A549 (cell line): ENCODE measurements around the gene CD8B. TPM values are rescaled to one million over a fixed set of nuclear protein-coding genes. Genes with fewer than 3 reads are reported as not detected.

Experiments
- ATAC-seq, 2 experiments: fragments of 200-7000 bp in 1 of 2; fragments of >200 bp in 1 of 2; cut with Nextera tagmentation in 1 of 2; cut with Tn5 transposase in 1 of 2; 3 replicates each; pipeline versions ENCODE4 v1.8.0 to v1.9.1; 2018 to 2020; ENCODE audit warnings: mild to moderate bottlenecking in 1 of 2, moderate library complexity in 1 of 2
- CTCF ChIA-PET: fragments of 300-600 bp; sonication (Branson Sonifier 250); formaldehyde crosslinking; extraction: SDS; loops from one replicate; lab custom pipeline; 2021; ENCODE audit warnings: antibody characterized with exemption, inconsistent platforms; lab: Yijun Ruan, JAX
- POLR2A ChIA-PET: fragments of 350-600 bp; formaldehyde crosslinking; extraction: SDS; loops from one replicate; lab custom pipeline; 2021; ENCODE audit warnings: antibody characterized with exemption, inconsistent platforms; lab: Yijun Ruan, JAX
- DNase-seq, 2 experiments: peaks; one replicate each; pipeline versions ENCODE4 v3.0.0 to v3.0.0-alpha.2; 2011 to 2016; ENCODE audit warnings: low read depth in 1 of 2, low spot score in 1 of 2
- FAIRE-seq: peaks from 2 replicates; lab custom pipeline; 2011; peaks lifted over from hg19 to GRCh38; lab: Jason Lieb, UNC
- H3K27ac ChIP-seq, 2 experiments: fragments of >200 bp; sonication (Bioruptor Twin); formaldehyde crosslinking; 3 replicates each; pipeline ENCODE4 v1.5.1; 2016 to 2017
- H3K4me1 ChIP-seq: fragments of >200 bp; sonication (Bioruptor Twin); formaldehyde crosslinking; 3 replicates; pipeline ENCODE4 v1.6.1; 2016
- H3K4me2 ChIP-seq: fragments of >200 bp; sonication (Bioruptor Twin); formaldehyde crosslinking; 3 replicates; pipeline ENCODE4 v1.6.1; 2016
- H3K4me3 ChIP-seq: fragments of >200 bp; sonication (Bioruptor Twin); formaldehyde crosslinking; 3 replicates; pipeline ENCODE4 v1.5.1; 2016
- H3K9me3 ChIP-seq: fragments of >200 bp; sonication (Bioruptor Twin); formaldehyde crosslinking; 3 replicates; pipeline ENCODE4 v1.6.1; 2016
- EHMT2 ChIP-seq: fragments of 200-600 bp; sonication (generic); IDR thresholded peaks from 2 replicates; pipeline ENCODE4 v1.6.1; 2016; ENCODE audit warnings: antibody characterized with exemption, low read depth, mild to moderate bottlenecking, moderate library complexity
- FOSB ChIP-seq: fragments of 250-450 bp; sonication (Bioruptor Pico); IDR thresholded peaks from 2 replicates; pipeline ENCODE4 v1.5.0; 2020; ENCODE audit warnings: mild to moderate bottlenecking, moderate library complexity
- FOSL2 ChIP-seq, 2 experiments: fragments of 450-650 bp in 1 of 2; fragments of >200 bp in 1 of 2; sonication (Bioruptor Twin) in 1 of 2; formaldehyde crosslinking; IDR thresholded peaks; 2 replicates each; pipeline versions ENCODE4 v1.5.0 to v1.6.1; 2016 to 2020; ENCODE audit warnings: mild to moderate bottlenecking in 1 of 2, moderate library complexity in 1 of 2
- HOXA7 ChIP-seq: fragments of 250-450 bp; sonication (Bioruptor Pico); IDR thresholded peaks from 2 replicates; pipeline ENCODE4 v1.5.0; 2020; ENCODE audit warnings: mild to moderate bottlenecking, moderate library complexity
- KDM1A ChIP-seq: fragments of 200-600 bp; sonication (generic); IDR thresholded peaks from 2 replicates; pipeline ENCODE4 v1.6.1; 2016; ENCODE audit warnings: low read depth, mild to moderate bottlenecking
- KDM5A ChIP-seq: fragments of 200-600 bp; sonication (generic); IDR thresholded peaks from 2 replicates; pipeline ENCODE4 v1.6.1; 2016; ENCODE audit warnings: antibody characterized with exemption, mild to moderate bottlenecking
- MAFK ChIP-seq: fragments of 450-650 bp; IDR thresholded peaks from 2 replicates; pipeline ENCODE4 v1.6.1; 2014; ENCODE audit not compliant: partially characterized antibody
- NR3C1 ChIP-seq: fragments of >200 bp; sonication (Bioruptor Twin); formaldehyde crosslinking; IDR thresholded peaks from 3 replicates; pipeline ENCODE4 v1.6.1; 2017
- POLR2AphosphoS2 ChIP-seq: conservative IDR thresholded peaks from 2 replicates; pipeline ENCODE4 v1.6.1; 2012; ENCODE audit warnings: low read length, improper control_type of control experiment, inconsistent platforms
- SMC3 ChIP-seq: fragments of >200 bp; sonication (Bioruptor Twin); formaldehyde crosslinking; IDR thresholded peaks from 3 replicates; pipeline ENCODE4 v1.6.1; 2018; ENCODE audit warnings: inconsistent platforms
- SREBF2 ChIP-seq: fragments of 450-650 bp; IDR thresholded peaks from 2 replicates; pipeline ENCODE4 v1.6.1; 2014; ENCODE audit warnings: mild to moderate bottlenecking, moderate library complexity
- TP53 ChIP-seq: fragments of 250-450 bp; sonication (Bioruptor Pico); IDR thresholded peaks from 2 replicates; pipeline ENCODE4 v1.5.0; 2021; ENCODE audit warnings: mild to moderate bottlenecking, moderate library complexity
- ZNF302 ChIP-seq: fragments of 250-450 bp; sonication (Bioruptor Pico); IDR thresholded peaks from 2 replicates; pipeline ENCODE4 v1.9.0; 2021; ENCODE audit warnings: inconsistent platforms, mild to moderate bottlenecking, moderate library complexity
- WGBS: methylation state at CpG from one replicate; pipeline ENCODE4 v1.1.6; 2017; ENCODE audit errors: missing lambda C conversion rate; 5-methylcytosine and 5-hydroxymethylcytosine counted together
- polyA plus RNA-seq, 4 experiments: library from polyadenylated mRNA; depleted of rRNA in 3 of 4; stranded (reverse); fragments of >200 nt; fragmentation: RNase III in 1 of 4; extraction: RNeasy Plus Mini Kit Qiagen cat#74134 plus additional on column Dnase treatment in 1 of 4; gene quantifications; 2 replicates in 3 of 4; 3 replicates in 1 of 4; pipeline ENCODE4 v1.2.3, GENCODE V29; 2011 to 2017
- TF ChIP-seq, protein P1 (sequence below): fragments of >200 bp; sonication (Bioruptor Twin); formaldehyde crosslinking; IDR thresholded peaks from 3 replicates; pipeline ENCODE4 v1.5.1; 2016
- TF ChIP-seq, protein P2 (sequence below): fragments of 200-600 bp; sonication (generic); IDR thresholded peaks from 2 replicates; pipeline ENCODE4 v1.6.1; 2016; ENCODE audit warnings: antibody characterized with exemption, mild to moderate bottlenecking, moderate library complexity
- TF ChIP-seq, protein P3 (sequence below): fragments of 250-450 bp; sonication (Bioruptor Pico); IDR thresholded peaks from 2 replicates; pipeline ENCODE4 v1.5.0; 2021; ENCODE audit warnings: mild to moderate bottlenecking, moderate library complexity, borderline replicate concordance

Gene CD8B
- polyA plus RNA-seq, 2 of the 4 experiments (the other 2 are of a cell fraction), result not detected

DNA sequence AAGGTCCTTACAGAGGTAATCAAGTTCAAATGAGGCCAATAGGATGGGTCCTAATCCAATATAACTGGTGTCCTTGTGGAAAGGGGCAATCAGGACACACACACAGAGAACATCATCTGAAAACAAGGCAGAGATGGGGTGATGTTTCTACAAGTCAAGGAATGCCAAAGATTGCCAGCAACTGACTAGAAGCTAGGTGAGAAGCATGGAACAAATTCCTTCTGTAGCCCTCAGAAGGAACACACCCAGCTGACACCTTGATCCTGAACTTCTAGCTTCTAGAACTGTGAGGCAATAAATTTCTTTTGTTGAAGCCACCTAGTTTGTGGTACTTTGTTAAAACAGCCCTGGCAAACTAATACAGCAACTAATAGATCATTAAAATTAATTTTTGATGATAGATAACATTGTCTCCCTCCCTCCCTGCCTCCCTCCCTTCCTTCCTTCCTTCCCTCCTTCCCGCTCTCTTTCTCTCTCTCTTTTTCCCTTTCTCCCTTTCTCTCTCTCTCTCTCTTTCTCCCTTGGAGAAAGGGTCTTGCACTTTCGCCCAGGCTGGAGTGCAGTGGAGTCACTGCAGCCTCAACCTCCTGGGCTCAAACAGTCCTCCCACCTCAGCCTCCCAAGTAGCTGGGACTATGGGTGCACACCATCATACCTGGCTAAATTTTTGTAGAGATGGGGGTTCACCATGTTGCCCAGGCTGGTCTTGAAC is 60.7 kb downstream of the CD8B start:
- H3K4me3 ChIP-seq, result no peak overlapping the region
- no peak for TF ChIP-seq SREBF2
- TF ChIP-seq, protein P1, sequence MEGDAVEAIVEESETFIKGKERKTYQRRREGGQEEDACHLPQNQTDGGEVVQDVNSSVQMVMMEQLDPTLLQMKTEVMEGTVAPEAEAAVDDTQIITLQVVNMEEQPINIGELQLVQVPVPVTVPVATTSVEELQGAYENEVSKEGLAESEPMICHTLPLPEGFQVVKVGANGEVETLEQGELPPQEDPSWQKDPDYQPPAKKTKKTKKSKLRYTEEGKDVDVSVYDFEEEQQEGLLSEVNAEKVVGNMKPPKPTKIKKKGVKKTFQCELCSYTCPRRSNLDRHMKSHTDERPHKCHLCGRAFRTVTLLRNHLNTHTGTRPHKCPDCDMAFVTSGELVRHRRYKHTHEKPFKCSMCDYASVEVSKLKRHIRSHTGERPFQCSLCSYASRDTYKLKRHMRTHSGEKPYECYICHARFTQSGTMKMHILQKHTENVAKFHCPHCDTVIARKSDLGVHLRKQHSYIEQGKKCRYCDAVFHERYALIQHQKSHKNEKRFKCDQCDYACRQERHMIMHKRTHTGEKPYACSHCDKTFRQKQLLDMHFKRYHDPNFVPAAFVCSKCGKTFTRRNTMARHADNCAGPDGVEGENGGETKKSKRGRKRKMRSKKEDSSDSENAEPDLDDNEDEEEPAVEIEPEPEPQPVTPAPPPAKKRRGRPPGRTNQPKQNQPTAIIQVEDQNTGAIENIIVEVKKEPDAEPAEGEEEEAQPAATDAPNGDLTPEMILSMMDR, result no peak
- no peak for TF ChIP-seq FOSL2 (IDR thresholded peaks at IDR 0.05)
- no peak for TF ChIP-seq FOSL2 (CRISPR knock-in tag; IDR thresholded peaks at IDR 0.05)
- TF ChIP-seq EHMT2, result no peak
- TF ChIP-seq, all 56 proteins: peak for 0
- ChIA-PET CTCF (interaction anchor here (1.0 to 1.4 kb wide), 3 partner anchors 12 to 33 kb away, joined by 3 read pairs; no protein-coding TSS in a partner anchor), POLR2A (no interaction called here)
- Histone ChIP-seq H3K4me1 (no peaks in the 10 kb centered on the region), H3K4me2 (no peak overlapping the region), H3K9me3 (peaks cover 13% of the 10 kb centered on the region), H3K27ac (no peak overlapping the region)
- ATAC-seq (no peak), DNase-seq (no peak), FAIRE-seq (no peak)
- 63% methylated on average over 2 of the region's 2 CpGs for WGBS

DNA sequence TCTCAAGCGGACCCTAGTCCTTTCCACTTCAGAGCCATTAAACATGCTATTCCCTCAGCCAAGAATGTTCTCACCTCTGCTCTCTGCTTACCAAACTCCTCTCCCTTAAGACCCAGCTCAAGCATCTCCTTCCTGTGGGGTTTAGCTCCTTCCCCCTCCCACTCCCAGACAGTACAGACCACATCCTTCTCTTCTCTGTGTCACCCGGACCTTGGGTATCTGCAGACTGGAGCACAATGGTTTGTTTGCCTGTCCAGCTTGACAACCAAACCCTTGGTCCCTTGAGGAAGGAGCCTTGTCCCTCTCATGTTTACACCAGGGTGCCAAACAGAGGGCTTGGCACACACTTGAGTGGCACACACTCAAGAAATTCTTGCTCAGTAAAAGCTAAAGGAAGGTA is 66.8 kb downstream of the CD8B start:
- DNase-seq, result no peak
- peaks cover 15% of the 10 kb centered on the region for H3K9me3 ChIP-seq
- no peak for TF ChIP-seq POLR2AphosphoS2
- TF ChIP-seq TP53 (CRISPR knock-in tag), result no peak
- no peak for TF ChIP-seq ZNF302 (CRISPR knock-in tag)
- TF ChIP-seq, protein P2, sequence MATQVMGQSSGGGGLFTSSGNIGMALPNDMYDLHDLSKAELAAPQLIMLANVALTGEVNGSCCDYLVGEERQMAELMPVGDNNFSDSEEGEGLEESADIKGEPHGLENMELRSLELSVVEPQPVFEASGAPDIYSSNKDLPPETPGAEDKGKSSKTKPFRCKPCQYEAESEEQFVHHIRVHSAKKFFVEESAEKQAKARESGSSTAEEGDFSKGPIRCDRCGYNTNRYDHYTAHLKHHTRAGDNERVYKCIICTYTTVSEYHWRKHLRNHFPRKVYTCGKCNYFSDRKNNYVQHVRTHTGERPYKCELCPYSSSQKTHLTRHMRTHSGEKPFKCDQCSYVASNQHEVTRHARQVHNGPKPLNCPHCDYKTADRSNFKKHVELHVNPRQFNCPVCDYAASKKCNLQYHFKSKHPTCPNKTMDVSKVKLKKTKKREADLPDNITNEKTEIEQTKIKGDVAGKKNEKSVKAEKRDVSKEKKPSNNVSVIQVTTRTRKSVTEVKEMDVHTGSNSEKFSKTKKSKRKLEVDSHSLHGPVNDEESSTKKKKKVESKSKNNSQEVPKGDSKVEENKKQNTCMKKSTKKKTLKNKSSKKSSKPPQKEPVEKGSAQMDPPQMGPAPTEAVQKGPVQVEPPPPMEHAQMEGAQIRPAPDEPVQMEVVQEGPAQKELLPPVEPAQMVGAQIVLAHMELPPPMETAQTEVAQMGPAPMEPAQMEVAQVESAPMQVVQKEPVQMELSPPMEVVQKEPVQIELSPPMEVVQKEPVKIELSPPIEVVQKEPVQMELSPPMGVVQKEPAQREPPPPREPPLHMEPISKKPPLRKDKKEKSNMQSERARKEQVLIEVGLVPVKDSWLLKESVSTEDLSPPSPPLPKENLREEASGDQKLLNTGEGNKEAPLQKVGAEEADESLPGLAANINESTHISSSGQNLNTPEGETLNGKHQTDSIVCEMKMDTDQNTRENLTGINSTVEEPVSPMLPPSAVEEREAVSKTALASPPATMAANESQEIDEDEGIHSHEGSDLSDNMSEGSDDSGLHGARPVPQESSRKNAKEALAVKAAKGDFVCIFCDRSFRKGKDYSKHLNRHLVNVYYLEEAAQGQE, result no peak
- no peak for TF ChIP-seq KDM1A
- no peak for TF ChIP-seq NR3C1
- no peak for TF ChIP-seq KDM5A
- no peak for TF ChIP-seq HOXA7
- no peak for TF ChIP-seq FOSB (CRISPR knock-in tag)
- TF ChIP-seq SMC3, result no peak
- TF ChIP-seq MAFK, result no peak
- TF ChIP-seq, protein P3, sequence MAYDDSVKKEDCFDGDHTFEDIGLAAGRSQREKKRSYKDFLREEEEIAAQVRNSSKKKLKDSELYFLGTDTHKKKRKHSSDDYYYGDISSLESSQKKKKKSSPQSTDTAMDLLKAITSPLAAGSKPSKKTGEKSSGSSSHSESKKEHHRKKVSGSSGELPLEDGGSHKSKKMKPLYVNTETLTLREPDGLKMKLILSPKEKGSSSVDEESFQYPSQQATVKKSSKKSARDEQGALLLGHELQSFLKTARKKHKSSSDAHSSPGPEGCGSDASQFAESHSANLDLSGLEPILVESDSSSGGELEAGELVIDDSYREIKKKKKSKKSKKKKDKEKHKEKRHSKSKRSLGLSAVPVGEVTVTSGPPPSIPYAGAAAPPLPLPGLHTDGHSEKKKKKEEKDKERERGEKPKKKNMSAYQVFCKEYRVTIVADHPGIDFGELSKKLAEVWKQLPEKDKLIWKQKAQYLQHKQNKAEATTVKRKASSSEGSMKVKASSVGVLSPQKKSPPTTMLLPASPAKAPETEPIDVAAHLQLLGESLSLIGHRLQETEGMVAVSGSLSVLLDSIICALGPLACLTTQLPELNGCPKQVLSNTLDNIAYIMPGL (CRISPR knock-in tag), result no peak
- no peak overlapping the region for H3K27ac ChIP-seq
- no peak overlapping the region for H3K4me3 ChIP-seq
- POLR2A ChIA-PET, result no interaction called here
- ATAC-seq, result no peak
- CTCF ChIA-PET, result interaction anchor here (0.9 to 1.0 kb wide), 2 partner anchors 8 to 15 kb away, joined by 3 to 4 read pairs; no protein-coding TSS in a partner anchor
- 57% methylated on average over 2 of the region's 2 CpGs for WGBS
- no peak for FAIRE-seq
- peaks cover 10% of the 10 kb centered on the region; the same call in 2 of the 3 replicates for H3K4me1 ChIP-seq
- H3K4me2 ChIP-seq, result no peak overlapping the region
